Hepatocyte (in vitro differentiated cells): ENCODE measurements around the gene INS.

Source experiments
- CTCF ChIP-seq: fragments of 200-600 bp; sonication (generic); IDR thresholded peaks from 2 replicates; pipeline ENCODE4 v1.5.1; 2016; ENCODE audit warnings: antibody characterized with exemption, mild to moderate bottlenecking; ENCODE audit not compliant: poor library complexity
- EZH2 ChIP-seq: fragments of 200-600 bp; sonication (generic); IDR thresholded peaks from 2 replicates; pipeline ENCODE4 v1.6.1; 2016; ENCODE audit warnings: antibody characterized with exemption, mild to moderate bottlenecking, borderline replicate concordance

GRCh38 chr11:2126520-2127085, 34.4 kb downstream of the INS start:
- TF ChIP-seq EZH2 (no peak), CTCF (no peak)
